SKM-1 (cell line): Measurements from ENCODE around the gene MUC22.
"Not testable (repeated sequence)": the region's sequence is repeated elsewhere in the genome, so short reads cannot be mapped to it uniquely, and the experiment has no call there.

Source experiments
- DNase-seq: peaks from one replicate; lab custom pipeline; 2025; ENCODE audit not compliant: unreplicated experiment; lab: John Stamatoyannopoulos, UW

MUC22 gene

DNA sequence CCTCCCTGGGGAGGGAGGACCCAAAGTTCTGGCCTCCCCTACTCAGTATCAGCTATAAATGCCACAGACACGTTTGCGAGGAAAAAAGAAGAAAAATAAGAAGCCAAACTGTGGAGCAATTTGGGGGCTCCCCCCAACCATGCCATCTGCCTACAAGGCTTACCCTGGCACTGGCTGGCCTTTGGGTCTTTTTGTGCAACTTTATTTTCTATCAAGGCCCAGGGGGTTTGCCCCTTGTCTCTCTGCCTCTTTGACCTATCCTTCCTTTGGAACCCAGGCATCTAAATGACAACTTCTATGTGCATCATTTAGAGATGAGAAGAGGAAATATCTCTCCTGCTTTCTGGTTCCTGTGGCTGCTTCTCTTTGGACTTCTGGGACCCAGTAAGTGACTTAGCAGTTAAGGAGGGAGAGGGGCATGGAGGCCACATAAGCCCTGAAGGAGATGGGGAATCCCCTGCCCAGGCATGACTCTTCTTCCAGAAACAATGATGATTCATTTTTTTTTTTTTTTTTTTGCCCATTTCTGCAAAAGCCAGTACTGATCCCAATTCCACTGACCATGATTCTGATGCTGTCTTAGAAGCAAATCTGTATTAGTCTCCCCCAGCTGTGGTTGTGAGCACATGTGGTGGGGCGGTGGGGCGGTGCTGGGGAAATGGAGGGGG is at the start of gene MUC22:
TSS of gene MUC22 (plus strand) at position 82 of the 668 bp plus-strand sequence. CDS start at position 315, 233 bp downstream.
- DNase-seq, result no peak

DNA sequence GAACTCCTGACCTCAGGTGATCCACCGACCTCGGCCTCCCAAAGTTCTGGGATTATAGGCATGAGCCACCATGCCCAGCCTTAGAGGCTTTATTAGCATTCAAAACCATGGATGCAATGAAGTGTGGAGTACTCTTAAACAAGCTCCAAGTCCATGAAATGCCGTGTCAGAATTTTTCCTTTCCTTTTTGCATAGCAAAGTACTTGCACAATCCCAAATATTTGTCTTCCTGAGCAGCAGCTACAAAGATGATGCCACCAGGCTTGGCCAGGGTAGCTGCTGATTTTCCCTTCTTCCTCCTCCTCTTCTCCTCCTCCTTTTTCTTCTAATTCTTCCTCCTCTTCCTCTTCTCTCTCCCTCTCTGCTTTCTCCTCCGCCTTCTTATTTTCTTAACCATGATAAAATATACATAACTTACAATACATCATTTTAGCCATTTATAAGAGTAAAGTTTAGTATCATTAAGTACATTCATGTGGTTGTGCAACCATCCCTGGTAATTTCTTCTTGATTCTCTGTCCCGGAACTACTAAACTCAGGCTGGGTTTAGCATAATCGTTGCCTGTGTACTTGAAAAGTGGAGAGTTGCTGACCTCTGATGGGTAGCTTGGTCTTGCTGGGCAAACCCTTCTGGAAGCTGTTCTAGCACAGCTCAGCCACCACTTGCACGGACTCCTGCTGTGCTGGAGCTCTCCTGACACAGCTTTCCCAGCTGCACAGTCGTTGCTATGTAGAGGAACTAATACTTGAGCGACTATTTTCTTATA is 49.2 kb upstream of the MUC22 start:
- no peak for DNase-seq

DNA sequence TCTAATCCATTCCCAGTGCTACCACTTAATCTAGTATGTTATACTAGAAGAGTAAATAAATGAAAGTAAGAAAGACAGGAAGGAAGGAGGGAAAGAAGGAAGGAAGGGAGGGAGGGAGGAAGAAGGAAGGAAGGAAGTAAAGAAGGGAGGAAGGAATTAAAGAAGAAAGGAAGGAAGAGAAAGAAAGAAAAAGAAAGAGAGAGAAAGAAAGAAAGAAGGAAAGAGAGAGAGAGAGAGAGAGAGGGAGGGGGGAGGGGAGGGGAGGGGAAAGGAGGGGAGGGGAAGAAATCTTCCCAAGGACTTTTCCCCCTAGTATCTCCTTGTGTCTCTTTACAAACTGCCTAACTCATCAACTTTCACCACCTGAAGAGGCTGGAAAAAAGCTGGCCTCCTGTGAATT is 47.6 kb upstream of the MUC22 start:
- no peak for DNase-seq

DNA sequence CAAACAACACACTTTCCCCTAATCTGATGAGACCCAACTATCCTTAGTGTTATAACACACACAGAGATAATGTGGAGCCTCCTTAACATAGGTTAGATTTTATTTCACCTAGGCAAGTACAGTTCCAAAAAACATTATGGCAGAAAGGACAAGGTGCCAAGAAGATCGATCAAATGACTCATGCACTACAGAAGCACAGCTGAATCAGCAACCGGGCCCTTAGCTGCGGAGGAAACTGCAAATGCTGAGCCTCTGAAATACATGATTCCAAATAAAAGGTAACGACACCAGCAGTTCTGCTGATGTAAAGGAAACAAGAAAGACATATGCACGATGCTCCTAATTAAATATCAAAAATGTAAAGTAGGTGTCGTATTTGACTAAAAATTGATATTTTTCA is 46.6 kb upstream of the MUC22 start:
- no peak for DNase-seq

DNA sequence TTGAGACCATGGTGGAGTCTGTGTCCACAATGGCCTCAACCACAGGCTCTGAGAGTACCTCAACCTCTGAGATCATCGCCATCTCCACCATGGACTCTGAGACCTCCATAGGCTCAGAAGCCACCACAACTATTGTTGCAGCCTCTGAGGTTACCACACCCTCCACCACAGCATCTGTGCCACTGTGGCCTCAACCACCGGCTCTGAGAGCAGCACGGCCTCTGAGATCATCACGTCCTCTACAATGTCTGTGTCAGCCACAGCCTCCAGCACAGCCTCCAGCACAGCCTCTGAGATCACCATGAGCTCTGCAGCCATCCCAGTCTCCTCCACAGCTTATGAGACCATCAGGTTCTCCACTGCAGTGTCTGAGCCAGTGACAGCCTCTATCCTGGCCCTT is 46.2 kb upstream of the MUC22 start:
- DNase-seq, result no peak

DNA sequence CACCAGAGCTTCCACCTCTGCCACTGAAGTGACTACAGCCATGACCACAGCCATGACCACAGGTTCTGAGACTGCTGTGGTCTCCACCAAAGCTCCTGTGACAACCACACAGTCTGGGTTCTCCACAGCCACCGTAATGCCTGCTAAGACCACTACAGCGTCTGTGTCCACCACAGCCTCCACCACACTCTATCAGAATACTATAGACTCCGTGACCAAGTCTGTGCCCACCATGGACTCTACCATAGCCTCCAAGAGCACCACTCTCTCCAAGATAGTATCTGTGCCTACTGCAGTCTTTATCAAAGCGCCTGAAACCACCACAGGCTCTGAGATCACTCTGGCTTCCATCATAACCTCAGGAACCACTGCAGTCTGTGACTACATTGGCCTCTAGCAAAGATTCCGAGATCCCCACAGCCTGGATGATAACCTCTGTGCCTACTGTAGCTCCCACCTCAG is 45.1 kb upstream of the MUC22 start:
- no peak for DNase-seq

DNA sequence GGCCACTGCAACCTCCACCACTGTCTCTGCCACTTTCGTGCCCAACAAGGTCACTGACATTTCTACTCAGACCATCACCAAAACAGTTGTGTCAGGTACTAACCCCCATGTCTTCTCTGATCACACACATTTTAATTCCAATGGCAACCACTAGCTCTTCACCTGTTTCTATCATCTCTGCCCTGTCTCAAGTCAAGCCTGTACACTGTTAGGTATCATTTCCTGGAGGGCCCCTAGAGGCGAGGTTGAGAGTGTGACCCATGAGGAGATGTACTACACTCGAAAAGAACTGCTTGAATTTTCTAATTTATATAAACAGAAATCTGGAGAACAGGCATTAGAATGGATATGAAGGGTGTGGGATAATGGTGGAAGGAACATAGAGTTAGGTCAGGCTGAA is 44.1 kb upstream of the MUC22 start:
- DNase-seq, result no peak

DNA sequence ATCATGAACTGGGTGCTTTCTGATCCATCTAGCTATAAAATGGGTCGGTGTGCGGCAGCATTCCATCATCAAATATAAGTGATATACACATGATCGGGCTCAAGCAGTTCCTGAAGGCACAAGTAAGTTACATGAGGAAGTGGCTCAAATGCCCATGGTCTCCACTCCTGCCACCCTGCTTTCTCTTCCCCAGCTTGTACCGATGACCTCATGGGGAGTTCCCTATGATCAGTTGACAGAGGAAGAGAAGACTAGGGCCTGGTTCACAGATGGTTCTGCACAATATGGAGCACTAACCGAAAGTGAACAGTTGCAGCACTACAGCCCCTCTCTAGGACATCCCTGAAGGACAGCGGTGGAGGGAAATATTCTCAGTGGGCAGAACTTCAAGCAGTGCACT is 41.1 kb upstream of the MUC22 start:
- DNase-seq, result not testable (repeated sequence)

DNA sequence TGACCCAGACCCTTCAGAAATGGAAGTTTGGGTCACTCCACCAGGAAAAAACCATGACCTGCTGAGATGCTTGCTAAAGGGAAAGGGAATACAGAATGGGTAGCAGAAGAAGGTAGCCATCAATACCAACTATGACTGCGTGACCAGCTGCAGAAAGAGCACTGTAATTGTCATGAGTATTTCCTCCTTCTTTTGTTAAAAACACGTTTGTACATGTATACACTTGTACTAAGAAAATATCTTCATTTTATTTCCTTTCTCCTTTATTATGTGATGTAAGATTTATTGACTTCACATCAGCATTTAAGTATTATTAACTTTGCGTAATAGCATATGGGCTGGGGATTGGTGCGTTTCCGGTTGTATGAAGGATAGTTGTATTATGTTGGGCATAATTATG is 39.3 kb upstream of the MUC22 start:
- DNase-seq, result no peak

DNA sequence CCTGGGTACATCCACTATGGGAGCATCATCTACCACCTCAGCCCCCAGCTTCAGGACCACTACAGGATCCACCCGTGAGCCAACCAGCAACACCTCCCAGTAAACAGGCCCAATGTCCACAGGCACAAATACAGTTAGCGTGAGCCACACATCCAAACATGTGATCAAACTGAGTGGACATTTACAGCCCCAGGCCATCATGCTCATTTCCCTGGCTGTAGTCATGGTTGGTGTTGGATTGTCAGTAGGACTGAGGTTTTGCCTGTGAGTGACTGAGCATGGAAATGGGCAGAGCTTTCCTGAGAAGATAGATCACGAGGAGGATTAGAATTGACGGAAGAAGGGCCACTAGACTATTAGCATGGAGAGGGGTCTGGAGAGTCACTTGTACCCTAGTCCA is 37.5 kb upstream of the MUC22 start:
- DNase-seq, result no peak

DNA sequence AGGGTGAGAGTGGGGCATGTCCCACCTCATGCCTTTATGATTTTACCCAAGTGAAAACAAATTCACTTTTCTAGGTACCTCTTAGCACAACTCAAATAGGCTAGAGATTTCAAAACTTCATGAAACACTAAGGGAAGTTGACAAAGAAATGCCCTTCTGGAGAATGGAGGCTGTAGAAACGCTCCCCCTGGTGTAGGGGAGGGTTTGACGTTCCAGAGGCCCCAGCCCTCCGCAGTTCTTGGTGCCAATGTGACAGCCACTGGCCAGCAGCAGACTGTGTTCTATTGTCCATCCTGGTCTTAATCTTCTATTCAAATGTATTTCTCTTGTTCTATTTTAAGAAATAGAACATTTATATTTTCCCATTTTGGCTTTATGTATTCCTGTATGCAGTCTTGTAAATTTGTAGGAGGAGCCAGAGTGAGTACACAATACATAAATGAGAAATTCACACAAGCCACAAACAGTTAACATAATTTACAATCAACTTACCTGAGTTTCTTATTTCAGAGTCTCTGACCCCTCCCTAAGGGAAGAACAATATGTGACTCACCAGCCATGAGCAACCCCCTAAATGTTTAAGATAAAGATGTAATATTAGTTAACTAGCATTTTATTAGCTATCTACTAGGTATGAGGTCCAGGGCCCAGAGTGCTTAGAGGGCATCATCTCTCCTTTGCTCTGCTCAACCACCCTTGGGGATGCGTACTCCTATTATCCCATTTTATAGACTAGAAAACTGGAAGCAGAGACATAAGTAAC is 35.6 kb upstream of the MUC22 start:
- no peak for DNase-seq

DNA sequence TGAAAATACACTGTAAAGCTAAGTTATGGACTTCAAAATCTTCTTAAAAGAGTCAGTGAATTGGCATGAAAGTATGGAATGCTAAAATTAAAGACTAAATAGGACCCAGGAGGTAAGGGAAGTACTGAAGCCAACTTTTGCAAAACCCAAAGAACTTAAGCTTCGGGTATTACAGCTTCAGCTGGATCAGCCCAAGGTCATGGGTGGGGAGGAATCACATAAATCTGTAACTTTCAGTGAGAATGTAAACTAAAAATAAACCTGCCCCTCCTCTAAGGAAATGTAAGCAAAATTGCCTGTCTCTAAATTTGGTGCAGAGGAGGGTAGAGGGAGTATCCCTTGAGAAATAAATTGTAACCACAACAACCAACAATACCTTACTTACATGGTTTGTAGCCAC is 31.1 kb upstream of the MUC22 start:
- DNase-seq, result no peak

DNA sequence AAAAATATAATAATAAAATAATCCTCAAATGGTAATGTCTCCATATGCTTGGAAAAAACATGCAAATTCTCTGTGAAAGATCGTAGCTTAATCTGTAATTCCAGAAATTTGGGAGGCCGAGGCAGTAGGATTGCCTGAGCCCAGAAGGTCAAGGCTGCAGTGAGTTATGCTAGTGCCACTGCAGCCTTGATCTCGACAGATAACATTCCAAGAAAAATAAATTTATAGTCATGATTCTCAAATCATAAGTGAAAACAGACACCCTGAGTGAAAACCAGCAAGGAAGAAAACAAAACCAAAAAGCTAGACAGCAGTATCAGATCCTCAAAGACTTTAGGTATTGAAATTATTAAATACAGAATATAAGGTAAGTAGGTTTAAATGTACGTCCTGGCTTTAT is 30.6 kb upstream of the MUC22 start:
- no peak for DNase-seq

DNA sequence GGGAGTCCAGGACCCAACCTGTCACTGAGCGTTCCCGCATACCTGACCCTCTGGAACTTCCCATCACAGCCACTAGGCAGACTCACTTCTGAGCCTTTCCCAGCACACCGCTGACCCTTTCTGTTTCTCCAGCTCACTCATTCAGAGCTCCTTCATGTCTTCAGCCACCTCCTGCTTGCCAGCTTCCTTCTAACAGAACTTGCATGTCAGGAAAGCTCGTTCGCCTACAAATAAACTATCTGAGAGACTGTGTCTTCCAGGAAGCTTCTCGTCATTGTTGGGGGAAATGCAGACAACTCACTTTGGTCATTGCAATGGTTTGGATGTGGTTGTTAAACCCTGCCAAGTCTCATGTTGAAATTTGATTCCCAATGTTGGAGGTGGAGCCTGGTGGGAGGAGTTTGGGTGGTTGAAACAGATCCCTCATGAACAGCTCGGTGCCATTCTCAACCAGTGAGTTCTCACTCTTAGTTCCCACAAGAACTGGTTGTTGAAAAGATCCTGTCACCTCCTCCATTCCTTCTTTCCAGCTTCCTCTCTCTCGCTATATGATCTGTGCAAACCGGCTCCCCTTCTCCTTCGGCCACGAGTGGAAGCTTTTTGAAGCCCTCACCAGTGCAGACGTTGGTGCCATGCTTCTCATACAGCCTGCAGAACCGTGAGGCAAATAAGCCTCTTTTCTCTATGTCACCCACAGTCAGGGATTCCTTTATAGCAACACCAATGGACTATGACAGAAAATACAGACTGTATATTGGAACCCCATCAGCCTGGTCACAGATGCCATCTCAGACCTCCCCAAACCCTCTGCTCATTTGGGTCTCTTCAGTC is 28.1 kb upstream of the MUC22 start:
- DNase-seq, result no peak

DNA sequence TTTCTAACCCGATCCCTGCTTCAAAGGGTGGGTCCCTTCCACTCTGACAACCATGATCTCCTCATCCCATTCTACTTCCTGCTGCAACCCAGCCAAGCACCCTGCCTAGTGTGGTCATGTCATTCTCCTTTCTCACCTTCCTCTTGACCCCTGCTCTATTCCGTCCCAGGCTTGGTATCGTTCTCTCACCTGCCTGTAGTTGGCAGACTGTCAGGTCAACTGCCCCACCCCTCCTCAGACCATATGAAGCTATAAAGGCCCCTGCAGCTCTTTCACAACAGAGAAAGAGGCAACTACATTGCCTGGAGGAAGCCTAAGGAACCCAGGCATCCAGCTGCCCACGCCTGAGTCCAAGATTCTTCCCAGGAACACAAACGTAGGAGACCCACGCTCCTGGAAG is 26.8 kb upstream of the MUC22 start, which contains the start of gene MUC21:
TSS of gene MUC21 (plus strand) at position 280 of the 400 bp plus-strand sequence. CDS start 241 bp downstream, outside the sequence.
- no peak for DNase-seq

DNA sequence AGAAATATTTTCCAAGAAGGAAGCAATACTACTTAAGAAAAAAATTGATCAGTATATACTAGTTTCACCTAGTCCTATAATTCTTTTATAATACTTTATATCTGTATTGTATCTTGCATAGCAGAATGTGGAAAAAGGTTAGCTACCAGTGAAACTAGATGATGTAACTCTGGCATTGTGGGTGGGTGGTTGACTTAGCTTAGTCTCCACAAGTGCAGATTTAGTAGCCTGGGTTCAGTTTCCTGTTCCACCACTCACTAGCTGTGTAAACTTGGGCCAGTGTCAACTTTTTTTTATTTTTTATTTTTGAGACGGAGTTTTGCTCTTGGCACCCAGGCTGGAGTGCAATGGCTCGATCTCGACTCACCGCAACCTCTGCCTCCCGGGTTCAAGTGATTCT is 24.8 kb upstream of the MUC22 start:
- no peak for DNase-seq

DNA sequence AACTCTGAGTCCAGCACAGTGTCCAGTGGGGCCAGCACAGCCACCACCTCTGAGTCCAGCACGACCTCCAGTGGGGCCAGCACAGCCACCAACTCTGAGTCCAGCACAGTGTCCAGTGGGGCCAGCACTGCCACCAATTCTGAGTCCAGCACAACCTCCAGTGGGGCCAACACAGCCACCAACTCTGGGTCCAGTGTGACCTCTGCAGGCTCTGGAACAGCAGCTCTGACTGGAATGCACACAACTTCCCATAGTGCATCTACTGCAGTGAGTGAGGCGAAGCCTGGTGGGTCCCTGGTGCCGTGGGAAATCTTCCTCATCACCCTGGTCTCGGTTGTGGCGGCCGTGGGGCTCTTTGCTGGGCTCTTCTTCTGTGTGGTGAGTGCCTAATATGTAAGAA is 23.0 kb upstream of the MUC22 start:
- no peak for DNase-seq

DNA sequence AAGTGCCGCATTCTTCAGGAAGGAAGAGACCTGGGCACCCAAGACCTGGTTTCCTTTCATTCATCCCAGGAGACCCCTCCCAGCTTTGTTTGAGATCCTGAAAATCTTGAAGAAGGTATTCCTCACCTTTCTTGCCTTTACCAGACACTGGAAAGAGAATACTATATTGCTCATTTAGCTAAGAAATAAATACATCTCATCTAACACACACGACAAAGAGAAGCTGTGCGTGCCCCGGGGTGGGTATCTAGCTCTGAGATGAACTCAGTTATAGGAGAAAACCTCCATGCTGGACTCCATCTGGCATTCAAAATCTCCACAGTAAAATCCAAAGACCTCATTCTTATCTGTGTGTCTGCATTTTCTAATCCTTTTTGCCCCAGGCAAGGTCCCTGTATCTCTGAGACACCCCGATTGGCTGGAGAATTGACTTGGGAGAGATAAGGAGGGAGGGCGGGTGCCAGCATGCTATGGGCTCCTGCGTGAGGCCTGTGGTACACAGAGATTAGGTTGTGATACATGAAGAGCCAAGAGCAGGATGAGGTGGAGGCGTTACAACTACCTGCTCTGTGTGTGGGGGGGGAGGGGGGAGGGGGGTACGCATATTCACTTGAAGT is 22.0 kb upstream of the MUC22 start:
- DNase-seq, result no peak

DNA sequence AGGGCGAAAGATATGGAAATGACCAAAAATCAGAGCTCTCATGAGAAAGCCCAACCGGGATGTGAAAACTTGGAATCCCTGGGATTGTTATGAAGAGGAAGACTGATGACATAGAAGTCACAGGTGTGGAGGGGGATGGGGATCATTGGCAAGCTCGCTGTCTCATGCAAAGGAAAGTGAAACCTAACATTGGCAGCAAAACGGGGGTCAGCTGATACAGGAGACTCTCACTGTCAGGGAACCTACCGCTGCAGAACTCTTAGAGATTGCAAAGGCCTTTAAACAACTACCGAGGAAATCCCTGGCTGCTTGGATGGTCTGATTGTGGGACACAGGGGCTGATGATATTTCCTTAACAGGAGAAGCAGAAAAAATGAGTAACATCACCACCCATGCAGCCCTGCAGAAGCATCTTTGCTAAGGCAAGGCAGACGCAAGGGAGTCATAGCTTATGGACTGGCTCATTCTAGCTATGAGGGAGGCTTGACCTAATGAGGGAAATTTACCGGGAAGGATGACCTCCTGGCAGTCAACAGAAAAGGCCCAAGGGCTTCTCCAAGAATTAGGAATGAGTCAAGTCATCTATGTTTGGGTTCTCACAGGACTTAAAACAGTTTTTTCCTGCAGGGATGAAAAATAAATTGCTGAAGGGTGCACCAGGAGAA is 19.7 kb upstream of the MUC22 start:
- DNase-seq, result no peak

DNA sequence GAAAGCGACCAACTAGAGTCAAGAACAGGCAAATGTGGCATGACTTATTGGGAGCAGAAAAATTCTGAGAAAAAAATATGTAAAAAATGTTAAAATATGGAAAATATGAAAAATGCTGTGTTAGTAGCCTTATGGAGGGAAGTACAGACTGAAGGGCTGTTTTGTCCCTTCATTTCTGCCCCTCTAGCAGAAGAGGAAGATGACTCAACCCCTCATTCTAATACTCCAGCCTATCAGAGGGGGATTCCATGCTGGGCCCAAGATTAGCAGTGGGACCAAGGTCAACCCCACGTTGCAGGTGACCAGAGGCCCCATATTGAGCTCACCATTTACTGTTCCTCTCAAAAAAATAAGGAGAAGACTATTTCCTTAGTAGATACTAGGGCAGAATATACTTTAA is 18.4 kb upstream of the MUC22 start:
- no peak for DNase-seq
